Fibroblast of mammary gland (primary cell): ENCODE data around the gene COL2A1.

ENCODE experiments used
- DNase-seq: peaks from one replicate; pipeline ENCODE4 v3.0.0-alpha.2; 2010; ENCODE audit warnings: low read depth
- H3K4me3 ChIP-seq: 2 replicates; pipeline ENCODE4 v1.5.1; 2011; ENCODE audit warnings: low read depth, mild to moderate bottlenecking, low read length, moderate library complexity; ENCODE audit not compliant: control insufficient read depth
- TF ChIP-seq, protein P1 (sequence below): conservative IDR thresholded peaks from 2 replicates; pipeline ENCODE4 v1.5.1; 2011; ENCODE audit warnings: low read depth, low read length, inconsistent platforms; ENCODE audit not compliant: control insufficient read depth, insufficient read depth

Gene COL2A1

DNA sequence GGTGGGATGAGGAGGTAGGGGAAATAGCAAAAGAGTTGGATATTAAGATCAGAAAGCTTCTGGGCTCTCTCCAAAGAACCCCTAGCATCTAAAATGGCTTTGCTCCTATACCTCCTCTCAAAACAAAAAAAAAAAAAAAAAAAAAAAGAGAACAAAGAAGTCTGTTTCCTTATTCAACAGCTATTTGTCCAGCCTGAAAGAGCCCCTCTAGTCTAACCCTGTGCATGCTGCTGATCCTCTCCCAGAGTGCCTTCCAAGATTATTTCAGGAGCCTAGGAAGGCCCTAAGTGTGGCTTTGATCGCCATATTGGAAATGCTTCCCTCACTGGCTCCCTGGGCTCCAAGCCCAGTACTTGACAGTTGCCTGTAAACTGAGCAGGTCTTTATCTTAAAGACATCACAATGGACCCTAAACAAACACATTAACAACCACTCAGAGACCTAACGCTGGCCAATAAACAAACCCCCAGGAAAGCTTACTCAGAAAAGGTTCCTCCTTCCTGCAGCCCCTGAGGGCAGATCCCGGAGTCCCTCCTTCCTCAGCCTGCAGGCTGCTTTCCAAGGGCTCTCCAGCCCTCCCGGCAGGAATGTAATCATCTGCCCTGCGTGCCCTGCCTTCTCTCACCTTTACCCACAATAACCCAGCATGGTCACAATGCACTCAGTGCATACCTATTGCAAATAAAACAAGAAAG, 17.4 kb upstream of the COL2A1 start:
- no peak for DNase-seq
- no peak overlapping the region for H3K4me3 ChIP-seq
- TF ChIP-seq, protein P1, sequence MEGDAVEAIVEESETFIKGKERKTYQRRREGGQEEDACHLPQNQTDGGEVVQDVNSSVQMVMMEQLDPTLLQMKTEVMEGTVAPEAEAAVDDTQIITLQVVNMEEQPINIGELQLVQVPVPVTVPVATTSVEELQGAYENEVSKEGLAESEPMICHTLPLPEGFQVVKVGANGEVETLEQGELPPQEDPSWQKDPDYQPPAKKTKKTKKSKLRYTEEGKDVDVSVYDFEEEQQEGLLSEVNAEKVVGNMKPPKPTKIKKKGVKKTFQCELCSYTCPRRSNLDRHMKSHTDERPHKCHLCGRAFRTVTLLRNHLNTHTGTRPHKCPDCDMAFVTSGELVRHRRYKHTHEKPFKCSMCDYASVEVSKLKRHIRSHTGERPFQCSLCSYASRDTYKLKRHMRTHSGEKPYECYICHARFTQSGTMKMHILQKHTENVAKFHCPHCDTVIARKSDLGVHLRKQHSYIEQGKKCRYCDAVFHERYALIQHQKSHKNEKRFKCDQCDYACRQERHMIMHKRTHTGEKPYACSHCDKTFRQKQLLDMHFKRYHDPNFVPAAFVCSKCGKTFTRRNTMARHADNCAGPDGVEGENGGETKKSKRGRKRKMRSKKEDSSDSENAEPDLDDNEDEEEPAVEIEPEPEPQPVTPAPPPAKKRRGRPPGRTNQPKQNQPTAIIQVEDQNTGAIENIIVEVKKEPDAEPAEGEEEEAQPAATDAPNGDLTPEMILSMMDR, result no peak

- TF ChIP-seq, protein P1, result no peak
- DNase-seq, result no peak
Observed at GRCh38 chr12:48019639-48020265, 15.5 kb upstream of the COL2A1 start.

DNA sequence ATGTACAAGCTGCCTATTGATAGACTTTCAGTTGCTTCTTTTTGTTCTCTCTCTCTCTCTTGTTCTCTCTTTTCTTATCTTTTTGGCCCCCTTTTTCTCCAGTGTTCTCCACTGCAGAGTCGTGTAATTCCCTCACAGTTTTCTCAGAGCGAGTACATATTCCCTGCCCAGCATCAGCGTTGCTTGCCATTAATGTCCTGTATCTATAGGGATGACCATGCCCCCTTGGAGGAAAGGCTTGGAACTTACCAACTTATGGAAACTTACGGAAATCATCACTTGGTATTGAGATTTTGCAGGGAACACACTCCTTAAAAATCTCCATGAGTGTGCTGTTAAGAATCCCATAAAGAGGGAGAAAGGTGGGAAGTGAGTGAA, 14.3 kb upstream of the COL2A1 start:
- DNase-seq, result no peak
- TF ChIP-seq, protein P1, result no peak
- no peak overlapping the region for H3K4me3 ChIP-seq

More at GRCh38 chr12:48019639-48020265, 15.5 kb upstream of the COL2A1 start:
- H3K4me3 ChIP-seq, result no peak overlapping the region

DNA sequence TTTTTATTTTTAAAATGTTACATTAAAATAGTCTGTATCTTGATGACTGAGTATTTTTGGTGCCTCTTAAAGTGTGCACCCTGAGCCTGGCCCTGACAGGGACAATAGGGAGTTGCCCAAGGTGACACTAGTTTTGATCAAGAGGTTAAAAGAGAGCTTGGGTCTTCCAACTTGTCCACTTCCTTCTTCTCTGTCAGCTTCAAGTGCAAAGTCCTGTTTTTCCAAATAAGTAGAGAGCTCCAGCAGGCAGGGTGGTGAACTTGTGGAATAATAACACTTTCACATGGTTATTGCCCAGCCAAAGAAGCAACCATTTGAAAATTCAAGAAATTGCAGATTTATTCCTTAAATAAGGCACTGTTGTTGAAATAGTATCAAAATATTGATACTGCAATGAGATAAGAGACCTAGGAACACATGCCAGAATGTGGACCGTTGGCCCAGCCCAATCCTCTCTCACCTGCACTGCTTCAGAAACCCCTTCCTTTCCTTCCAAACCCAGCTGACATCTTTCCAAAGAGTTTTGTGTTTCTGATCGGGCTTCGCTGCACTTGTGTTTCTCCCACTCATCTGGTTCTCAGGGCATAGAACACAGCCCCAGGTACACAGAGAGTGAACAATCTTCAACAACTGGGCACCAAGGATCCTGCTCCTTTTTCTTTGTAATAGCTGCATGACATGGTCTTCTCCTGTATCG, 13.8 kb upstream of the COL2A1 start:
- no peak overlapping the region for H3K4me3 ChIP-seq
- TF ChIP-seq, protein P1, result no peak
- no peak for DNase-seq

DNA sequence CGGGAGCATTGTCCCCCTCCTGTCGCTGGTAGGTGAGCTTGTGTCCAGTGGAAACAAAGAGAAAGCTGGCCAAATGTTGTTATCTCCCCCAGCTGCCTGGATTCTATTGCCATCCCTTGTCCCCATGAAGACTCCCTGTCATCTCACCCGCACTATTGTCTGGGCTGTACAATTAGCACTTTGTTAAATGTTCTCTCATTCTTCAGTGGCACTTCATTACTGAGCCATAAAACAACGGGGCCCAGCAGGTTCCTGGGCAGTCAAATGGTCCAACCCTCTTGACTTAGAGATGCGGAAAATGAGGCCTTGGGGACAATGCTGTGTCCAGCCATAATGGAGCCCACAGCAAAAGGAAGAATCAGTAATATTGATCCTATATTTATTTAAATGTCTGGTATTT, 13.2 kb upstream of the COL2A1 start:
- H3K4me3 ChIP-seq, result no peak overlapping the region
- no peak for DNase-seq
- TF ChIP-seq, protein P1, result no peak

GRCh38 chr12:48016373-48017020, 12.2 kb upstream of the COL2A1 start:
- H3K4me3 ChIP-seq, result no peak overlapping the region
- TF ChIP-seq, protein P1, result no peak
- DNase-seq, result no peak
